A549 (cell line): ENCODE measurements around the gene MEX3C. TPM values are rescaled to one million over a fixed set of nuclear protein-coding genes. Genes with fewer than 3 reads are reported as not detected.

Source experiments
- ATAC-seq, 2 experiments: fragments of 200-7000 bp in 1 of 2; fragments of >200 bp in 1 of 2; cut with Nextera tagmentation in 1 of 2; cut with Tn5 transposase in 1 of 2; 3 replicates each; pipeline versions ENCODE4 v1.8.0 to v1.9.1; 2018 to 2020; ENCODE audit warnings: mild to moderate bottlenecking in 1 of 2, moderate library complexity in 1 of 2
- CTCF ChIA-PET: fragments of 300-600 bp; sonication (Branson Sonifier 250); formaldehyde crosslinking; extraction: SDS; loops from one replicate; lab custom pipeline; 2021; ENCODE audit warnings: antibody characterized with exemption, inconsistent platforms; lab: Yijun Ruan, JAX
- POLR2A ChIA-PET: fragments of 350-600 bp; formaldehyde crosslinking; extraction: SDS; loops from one replicate; lab custom pipeline; 2021; ENCODE audit warnings: antibody characterized with exemption, inconsistent platforms; lab: Yijun Ruan, JAX
- DNase-seq, 2 experiments: peaks; one replicate each; pipeline versions ENCODE4 v3.0.0 to v3.0.0-alpha.2; 2011 to 2016; ENCODE audit warnings: low read depth in 1 of 2, low spot score in 1 of 2
- FAIRE-seq: peaks from 2 replicates; lab custom pipeline; 2011; peaks lifted over from hg19 to GRCh38; lab: Jason Lieb, UNC
- H3K27ac ChIP-seq, 2 experiments: fragments of >200 bp; sonication (Bioruptor Twin); formaldehyde crosslinking; 3 replicates each; pipeline ENCODE4 v1.5.1; 2016 to 2017
- H3K4me1 ChIP-seq: fragments of >200 bp; sonication (Bioruptor Twin); formaldehyde crosslinking; 3 replicates; pipeline ENCODE4 v1.6.1; 2016
- H3K4me2 ChIP-seq: fragments of >200 bp; sonication (Bioruptor Twin); formaldehyde crosslinking; 3 replicates; pipeline ENCODE4 v1.6.1; 2016
- H3K4me3 ChIP-seq: fragments of >200 bp; sonication (Bioruptor Twin); formaldehyde crosslinking; 3 replicates; pipeline ENCODE4 v1.5.1; 2016
- H3K9me3 ChIP-seq: fragments of >200 bp; sonication (Bioruptor Twin); formaldehyde crosslinking; 3 replicates; pipeline ENCODE4 v1.6.1; 2016
- CHD4 ChIP-seq: fragments of 200-600 bp; sonication (generic); IDR thresholded peaks from 2 replicates; pipeline ENCODE4 v1.6.1; 2016; ENCODE audit warnings: antibody characterized with exemption, mild to moderate bottlenecking, borderline replicate concordance
- CTCF ChIP-seq: fragments of >200 bp; sonication (Bioruptor Twin); formaldehyde crosslinking; IDR thresholded peaks from 3 replicates; pipeline ENCODE4 v1.5.1; 2016
- E2F6 ChIP-seq: IDR thresholded peaks from 2 replicates; pipeline ENCODE4 v1.6.1; 2012; ENCODE audit warnings: low read depth, borderline replicate concordance
- EP300 ChIP-seq, 2 experiments: fragments of >200 bp; sonication (Bioruptor Twin); formaldehyde crosslinking; IDR thresholded peaks; 2 replicates in 1 of 2; 3 replicates in 1 of 2; pipeline ENCODE4 v1.6.1; 2016 to 2017
- ESRRA ChIP-seq: fragments of 150-350 bp; IDR thresholded peaks from 2 replicates; pipeline ENCODE4 v1.6.1; 2014; ENCODE audit warnings: mild to moderate bottlenecking, low read length, borderline replicate concordance
- FOSB ChIP-seq: fragments of 250-450 bp; sonication (Bioruptor Pico); IDR thresholded peaks from 2 replicates; pipeline ENCODE4 v1.5.0; 2020; ENCODE audit warnings: mild to moderate bottlenecking, moderate library complexity
- FOSL2 ChIP-seq, 2 experiments: fragments of 450-650 bp in 1 of 2; fragments of >200 bp in 1 of 2; sonication (Bioruptor Twin) in 1 of 2; formaldehyde crosslinking; IDR thresholded peaks; 2 replicates each; pipeline versions ENCODE4 v1.5.0 to v1.6.1; 2016 to 2020; ENCODE audit warnings: mild to moderate bottlenecking in 1 of 2, moderate library complexity in 1 of 2
- HDAC2 ChIP-seq: fragments of 200-600 bp; sonication (generic); IDR thresholded peaks from 2 replicates; pipeline ENCODE4 v1.6.1; 2016
- HEYL ChIP-seq: fragments of 250-450 bp; sonication (Bioruptor Pico); IDR thresholded peaks from 2 replicates; pipeline ENCODE4 v1.8.0; 2021; ENCODE audit warnings: mild to moderate bottlenecking, moderate library complexity
- HOXA7 ChIP-seq: fragments of 250-450 bp; sonication (Bioruptor Pico); IDR thresholded peaks from 2 replicates; pipeline ENCODE4 v1.5.0; 2020; ENCODE audit warnings: mild to moderate bottlenecking, moderate library complexity
- HOXB13 ChIP-seq: fragments of 250-450 bp; sonication (Bioruptor Pico); IDR thresholded peaks from 2 replicates; pipeline ENCODE4 v1.5.0; 2020; ENCODE audit warnings: low read depth, mild to moderate bottlenecking, moderate library complexity
- HOXB5 ChIP-seq: fragments of 250-450 bp; sonication (Bioruptor Pico); IDR thresholded peaks from 2 replicates; pipeline ENCODE4 v1.5.0; 2020; ENCODE audit warnings: mild to moderate bottlenecking, moderate library complexity
- JUN ChIP-seq, 2 experiments: fragments of >200 bp; sonication (Bioruptor Twin); formaldehyde crosslinking; IDR thresholded peaks; 2 replicates in 1 of 2; 3 replicates in 1 of 2; pipeline ENCODE4 v1.6.1; 2016 to 2017
- JUNB ChIP-seq: fragments of >200 bp; sonication (Bioruptor Twin); formaldehyde crosslinking; IDR thresholded peaks from 2 replicates; pipeline ENCODE4 v1.6.1; 2016
- MAFK ChIP-seq: fragments of 450-650 bp; IDR thresholded peaks from 2 replicates; pipeline ENCODE4 v1.6.1; 2014; ENCODE audit not compliant: partially characterized antibody
- NPAS2 ChIP-seq: fragments of 250-450 bp; sonication (Bioruptor Pico); IDR thresholded peaks from 2 replicates; pipeline ENCODE4 v1.8.0; 2022; ENCODE audit warnings: mild to moderate bottlenecking, moderate library complexity, borderline replicate concordance
- POLR2AphosphoS2 ChIP-seq: conservative IDR thresholded peaks from 2 replicates; pipeline ENCODE4 v1.6.1; 2012; ENCODE audit warnings: low read length, improper control_type of control experiment, inconsistent platforms
- RAD21 ChIP-seq, 2 experiments: fragments of >200 bp in 1 of 2; sonication (Bioruptor Twin) in 1 of 2; formaldehyde crosslinking in 1 of 2; IDR thresholded peaks in 1 of 2; conservative IDR thresholded peaks in 1 of 2; 2 replicates in 1 of 2; 3 replicates in 1 of 2; pipeline ENCODE4 v1.6.1; 2012 to 2018; ENCODE audit warnings: inconsistent platforms in 1 of 2
- RCOR1 ChIP-seq: fragments of 150-350 bp; IDR thresholded peaks from 2 replicates; pipeline ENCODE4 v1.6.1; 2014; ENCODE audit warnings: antibody characterized with exemption, low read length, low read depth
- REST ChIP-seq: fragments of 200-600 bp; sonication (generic); IDR thresholded peaks from 2 replicates; pipeline ENCODE4 v1.6.1; 2016; ENCODE audit warnings: antibody characterized with exemption, mild to moderate bottlenecking, moderate library complexity
- RNF2 ChIP-seq: fragments of 200-600 bp; sonication (generic); IDR thresholded peaks from 2 replicates; pipeline ENCODE4 v1.6.1; 2016; ENCODE audit warnings: low read depth, mild to moderate bottlenecking, antibody characterized with exemption, moderate library complexity, borderline replicate concordance
- SMC3 ChIP-seq: fragments of >200 bp; sonication (Bioruptor Twin); formaldehyde crosslinking; IDR thresholded peaks from 3 replicates; pipeline ENCODE4 v1.6.1; 2018; ENCODE audit warnings: inconsistent platforms
- ZFP36 ChIP-seq: fragments of 450-650 bp; IDR thresholded peaks from 2 replicates; pipeline ENCODE4 v1.6.1; 2014; ENCODE audit warnings: borderline replicate concordance; ENCODE audit not compliant: partially characterized antibody
- ZNF302 ChIP-seq: fragments of 250-450 bp; sonication (Bioruptor Pico); IDR thresholded peaks from 2 replicates; pipeline ENCODE4 v1.9.0; 2021; ENCODE audit warnings: inconsistent platforms, mild to moderate bottlenecking, moderate library complexity
- ZSCAN20 ChIP-seq: fragments of 250-450 bp; sonication (Bioruptor Pico); IDR thresholded peaks from 2 replicates; pipeline ENCODE4 v1.8.0; 2022; ENCODE audit warnings: mild to moderate bottlenecking, moderate library complexity
- WGBS: methylation state at CpG from one replicate; pipeline ENCODE4 v1.1.6; 2017; ENCODE audit errors: missing lambda C conversion rate; 5-methylcytosine and 5-hydroxymethylcytosine counted together
- polyA plus RNA-seq, 4 experiments: library from polyadenylated mRNA; depleted of rRNA in 3 of 4; stranded (reverse); fragments of >200 nt; fragmentation: RNase III in 1 of 4; extraction: RNeasy Plus Mini Kit Qiagen cat#74134 plus additional on column Dnase treatment in 1 of 4; gene quantifications; 2 replicates in 3 of 4; 3 replicates in 1 of 4; pipeline ENCODE4 v1.2.3, GENCODE V29; 2011 to 2017

MEX3C gene
- polyA plus RNA-seq, 2 of the 4 experiments (the other 2 are of a cell fraction) = 17.2 to 48.5 TPM

- ChIA-PET CTCF (interaction anchor here (0.6 kb wide), 1 partner anchor 316 kb away, joined by 3 read pairs; no protein-coding TSS in a partner anchor), POLR2A (interaction anchor here (3.0 kb wide), 1 partner anchor 62 kb away, joined by 17 read pairs; the partner anchor contains the start of gene MEX3C)
- FAIRE-seq = no peak
- peak overlapping the region; percentile 69 to 81; a peak in 5 of 6 replicates for H3K27ac ChIP-seq
- H3K4me1 ChIP-seq = peaks cover 45% of the 10 kb centered on the region; the same call in 2 of the 3 replicates
- TF ChIP-seq E2F6 (no peak), CTCF (peak; percentile 28; the same call in 1 of the 3 replicates), RAD21 (conservative IDR thresholded peaks at IDR 0.05 in 1 of 2, IDR thresholded peaks at IDR 0.05 in 1 of 2) (peak in 1 of 2 experiments; percentile 18; a peak in 1 of 5 replicates)
- peak; percentile 68 to 84 for ATAC-seq
- peak overlapping the region; percentile 75 for H3K4me2 ChIP-seq
- H3K4me3 ChIP-seq = no peak overlapping the region
- DNase-seq = peak in 1 of 2 experiments; percentile 15
- H3K9me3 ChIP-seq = no peaks in the 10 kb centered on the region
- 100% methylated on average over 4 of the region's 6 CpGs for WGBS
These were observed 61.7 kb downstream of the MEX3C start for GRCh38 chr18:51135795-51136194.

- peak overlapping the region; percentile 75 for H3K4me2 ChIP-seq
- WGBS = 9% methylated on average over 9 of the region's 9 CpGs
- no peak for FAIRE-seq
- H3K9me3 ChIP-seq = no peaks in the 10 kb centered on the region
- TF ChIP-seq MAFK = peak; percentile 17
- TF ChIP-seq NPAS2 (CRISPR knock-in tag) = no peak
- no peak for TF ChIP-seq HDAC2
- TF ChIP-seq FOSL2 (IDR thresholded peaks at IDR 0.05) = 0 out of 2 replicates have a peak, but pooled peaks have one; percentile 8
- 0 out of 2 replicates have a peak, but pooled peaks have one; percentile 14 for TF ChIP-seq FOSL2 (CRISPR knock-in tag; IDR thresholded peaks at IDR 0.05)
- no peak for TF ChIP-seq FOSB
- CTCF ChIA-PET = interaction anchor here (0.6 kb wide), 1 partner anchor 315 kb away, joined by 3 read pairs; no protein-coding TSS in a partner anchor
- H3K27ac ChIP-seq = peak overlapping the region; percentile 69 to 81
- peak; percentile 80 to 89 for ATAC-seq
- H3K4me3 ChIP-seq = 0 out of 3 replicates have a peak overlapping the region, but pooled peaks have one; percentile 23
- peaks cover 45% of the 10 kb centered on the region; the same call in 2 of the 3 replicates for H3K4me1 ChIP-seq
- DNase-seq = peak in 1 of 2 experiments; percentile 47
- POLR2A ChIA-PET = interaction anchor here (2.0 to 3.0 kb wide), 2 partner anchors 62 kb away, joined by 10 to 17 read pairs; partner anchors contain the start of gene MEX3C
These were observed 62.1 kb downstream of the MEX3C start for GRCh38 chr18:51135364-51135763.

GRCh38 chr18:51134721-51135120, 62.8 kb downstream of the MEX3C start:
- TF ChIP-seq HOXB13 (CRISPR knock-in tag) (no peak), HOXA7 (CRISPR knock-in tag) (no peak), FOSL2 (IDR thresholded peaks at IDR 0.05) (no peak), FOSL2 (CRISPR knock-in tag; IDR thresholded peaks at IDR 0.05) (no peak), RCOR1 (no peak), NPAS2 (CRISPR knock-in tag) (no peak), ZNF302 (CRISPR knock-in tag) (no peak), JUN (IDR thresholded peaks at IDR 0.05) (no peak), ESRRA (no peak), HOXB5 (no peak), CHD4 (no peak), HEYL (CRISPR knock-in tag) (no peak), JUNB (no peak), E2F6 (no peak), ZSCAN20 (CRISPR knock-in tag) (no peak), POLR2AphosphoS2 (no peak), SMC3 (no peak), RNF2 (no peak), EP300 (IDR thresholded peaks at IDR 0.05) (no peak), ZFP36 (no peak), REST (no peak)
- DNase-seq = no peak
- peaks cover 45% of the 10 kb centered on the region; the same call in 2 of the 3 replicates for H3K4me1 ChIP-seq
- no peaks in the 10 kb centered on the region for H3K9me3 ChIP-seq
- H3K4me2 ChIP-seq = peak overlapping the region; percentile 75
- H3K4me3 ChIP-seq = 0 out of 3 replicates have a peak overlapping the region, but pooled peaks have one; percentile 23
- H3K27ac ChIP-seq = peak overlapping the region; percentile 69 to 81; a peak in 5 of 6 replicates
- no peak for FAIRE-seq
- no peak for ATAC-seq
- 88% methylated on average over 4 of the region's 4 CpGs for WGBS
- POLR2A ChIA-PET = interaction anchor here (0.6 to 2.0 kb wide), 2 partner anchors 61 to 63 kb away, joined by 4 to 10 read pairs; partner anchors contain the start of gene MEX3C
- CTCF ChIA-PET = no interaction called here
